Stimulated activated CD8-positive, alpha-beta memory T cell treated with anti-CD3 and anti-CD28 coated beads, Interleukin-4, amount 100 ng/mL, for 4 hours (primary cell): ENCODE measurements around the gene SLC24A1.
A peak's percentile ranks its signal among the peaks of the same experiment; 100 is the strongest.

ENCODE experiments used
- DNase-seq, 2 donors: peaks; one replicate each; pipeline ENCODE4 v3.0.0-alpha.2; 2020; ENCODE audit warnings: low read depth in 2 of 2, low spot score in 1 of 2

The SLC24A1 gene

DNA sequence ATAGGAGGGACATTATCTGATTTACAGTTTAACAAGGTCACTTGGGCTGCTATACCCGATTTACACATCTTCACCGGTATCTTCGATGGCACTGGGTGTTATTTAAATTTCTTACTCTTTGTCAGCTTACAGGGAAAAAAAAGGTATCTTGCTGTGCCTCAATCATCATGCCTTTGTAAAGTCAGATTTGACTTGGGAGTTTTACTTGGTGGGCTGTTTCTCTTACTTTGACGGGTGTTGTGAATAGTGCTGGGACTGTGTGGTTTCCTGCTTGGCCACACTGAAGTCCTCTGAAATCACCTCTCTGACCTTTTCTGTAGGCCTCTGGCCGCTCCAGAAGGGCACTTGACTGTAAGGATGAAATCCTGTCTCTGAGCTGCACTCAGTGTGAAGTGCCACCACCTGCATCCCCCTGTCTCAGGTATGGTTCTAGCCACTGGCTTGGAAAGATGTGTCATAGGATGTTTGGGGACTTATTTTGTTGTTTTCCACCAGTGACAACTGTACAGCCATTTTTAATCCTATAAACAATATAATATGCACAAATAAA is 3.1 kb upstream of the SLC24A1 start:
- no peak for DNase-seq

DNA sequence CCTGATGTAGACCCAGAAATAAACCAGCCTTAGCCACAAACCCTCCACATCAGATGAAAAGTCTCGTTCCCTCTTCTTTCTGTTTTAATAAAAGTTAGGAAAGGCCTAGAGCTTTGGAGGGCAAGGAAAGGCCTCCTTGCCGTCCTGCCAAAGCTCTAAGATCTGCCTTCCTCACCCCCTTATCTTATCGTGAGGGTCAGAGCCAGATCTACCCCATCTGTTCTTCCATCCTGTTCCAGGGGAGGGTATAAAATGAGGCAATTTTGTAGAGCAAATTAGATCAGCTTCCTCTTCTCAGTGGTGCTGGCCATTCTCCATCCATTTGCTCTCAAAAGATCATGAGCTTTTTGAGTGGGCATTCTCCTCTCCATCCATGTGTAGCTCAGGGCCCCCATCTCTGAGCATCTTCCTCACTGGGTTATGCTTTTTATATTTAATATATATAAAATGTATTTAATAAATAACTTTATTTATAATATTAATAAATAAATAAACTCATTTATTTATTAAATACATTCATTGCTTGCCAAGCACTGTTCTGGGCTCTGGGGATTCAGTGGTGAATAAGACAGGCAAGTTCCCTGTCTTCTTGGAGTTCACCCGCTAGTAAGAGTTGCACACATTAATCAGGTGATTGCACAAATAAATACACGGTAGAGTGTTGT is 2.0 kb upstream of the SLC24A1 start:
- DNase-seq, result no peak

- no peak for DNase-seq
These were observed 905 bp upstream of the SLC24A1 start for GRCh38 chr15:65620833-65621232.

GRCh38 chr15:65623103-65623502 is 1.4 kb downstream of the SLC24A1 start:
- DNase-seq, result no peak

DNA sequence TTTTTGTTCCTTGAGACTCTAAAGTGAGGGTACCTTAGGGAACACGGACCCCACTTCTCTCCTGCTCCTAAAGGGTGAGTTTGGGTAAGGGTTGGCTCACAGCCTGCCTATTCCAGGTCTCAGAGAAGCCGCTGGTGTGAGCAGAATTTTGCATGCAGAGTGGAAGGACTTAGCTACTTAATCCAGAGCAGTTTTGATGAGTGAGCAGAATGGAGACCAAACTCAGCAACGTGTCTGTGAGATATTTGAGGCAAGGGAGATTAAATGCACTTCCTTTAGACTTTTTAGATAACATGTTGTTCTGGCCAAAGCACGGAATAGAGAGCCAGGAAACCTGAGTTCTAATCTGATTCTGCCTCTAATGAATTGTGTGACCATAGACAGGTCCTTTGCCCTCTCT is 5.1 kb downstream of the SLC24A1 start:
- DNase-seq, result no peak

DNA sequence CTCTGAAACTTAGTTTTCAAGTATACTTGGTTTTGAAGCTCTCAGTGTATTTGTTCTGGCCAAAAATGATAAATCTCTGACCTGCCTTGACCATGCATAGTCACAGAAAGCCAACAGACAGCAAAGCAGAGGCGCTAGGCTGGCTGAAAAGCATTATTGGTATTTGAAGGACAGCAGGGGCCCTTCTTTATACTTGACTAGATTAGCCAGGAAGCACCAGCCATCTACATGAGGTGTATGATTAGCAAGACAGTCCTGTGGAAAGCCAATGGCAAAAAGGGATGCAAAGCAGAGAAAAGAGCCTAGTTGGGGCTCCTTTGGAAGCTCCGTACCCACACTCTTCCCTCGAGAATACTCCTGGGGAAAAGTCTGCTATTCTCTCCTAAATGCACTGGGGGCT is 7.8 kb downstream of the SLC24A1 start:
- no peak for DNase-seq

GRCh38 chr15:65630760-65631159 is 9.0 kb downstream of the SLC24A1 start:
- DNase-seq, result no peak

DNA sequence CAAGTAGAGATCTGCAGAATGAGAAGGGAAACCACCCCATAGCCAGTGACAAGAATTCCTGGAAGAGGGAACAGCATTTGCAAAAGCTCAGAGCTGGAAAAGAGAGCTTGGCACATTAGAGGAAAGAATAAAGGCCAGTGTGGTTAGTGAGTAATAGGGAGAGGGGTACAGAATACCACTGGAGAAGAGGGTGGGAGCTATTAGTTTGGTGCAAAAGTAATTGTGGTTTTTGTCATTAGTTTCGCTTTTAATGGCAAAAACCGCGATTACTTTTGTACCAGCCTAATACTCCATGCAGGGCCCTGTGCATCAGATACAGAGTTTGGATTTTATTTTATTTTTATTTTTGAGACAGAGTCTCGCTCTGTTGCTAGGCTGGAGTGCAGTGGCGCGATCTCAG is 9.8 kb downstream of the SLC24A1 start:
- no peak for DNase-seq

DNA sequence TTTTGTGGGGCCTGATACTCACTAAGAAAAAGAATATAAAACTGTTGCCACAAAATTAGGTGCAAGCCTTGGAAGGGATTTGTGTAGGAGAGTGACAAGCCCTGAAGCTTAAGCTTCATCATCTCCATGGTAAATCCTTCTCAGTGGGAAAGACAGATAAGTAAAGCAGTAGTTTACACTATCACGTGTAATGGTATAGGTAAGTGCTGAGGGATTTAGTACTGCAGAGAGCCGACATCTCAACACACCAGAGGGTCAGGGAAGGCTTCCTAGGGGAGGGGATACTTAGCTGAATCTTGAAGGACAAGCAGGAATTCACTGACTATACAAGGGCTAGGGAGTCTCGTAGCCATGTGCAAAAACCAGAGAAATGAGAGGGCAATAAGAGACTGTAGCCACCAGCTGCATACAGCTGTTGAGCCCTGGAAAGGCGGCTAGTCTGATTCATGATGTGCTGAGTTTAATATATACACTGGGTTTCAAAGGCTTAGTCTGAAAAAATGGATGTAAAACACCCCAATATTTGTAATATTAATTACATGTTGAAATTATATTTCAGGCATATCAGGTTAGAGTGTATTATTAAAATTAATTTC is 11.1 kb downstream of the SLC24A1 start:
- no peak for DNase-seq

GRCh38 chr15:65633752-65634151 is 12.0 kb downstream of the SLC24A1 start:
- no peak for DNase-seq

DNA sequence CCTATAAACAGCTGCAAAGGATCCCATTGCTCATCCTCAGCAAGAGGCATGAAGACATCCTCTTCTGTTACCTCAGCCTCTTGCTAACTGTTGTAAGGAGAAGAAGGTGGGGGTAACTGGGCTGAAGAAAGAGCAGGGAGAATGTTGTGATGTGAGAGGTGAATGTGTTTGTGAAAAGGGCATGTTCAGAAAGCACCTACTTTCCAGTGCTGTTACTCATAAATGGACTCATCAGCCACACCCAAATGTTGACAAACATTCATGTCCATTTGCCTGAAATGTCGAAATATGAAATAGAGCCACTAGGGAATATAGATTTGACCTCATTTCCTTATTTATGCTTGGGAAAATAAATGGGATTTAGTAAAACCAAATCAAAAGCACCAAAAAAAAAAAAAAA is 12.6 kb downstream of the SLC24A1 start:
- no peak for DNase-seq

DNA sequence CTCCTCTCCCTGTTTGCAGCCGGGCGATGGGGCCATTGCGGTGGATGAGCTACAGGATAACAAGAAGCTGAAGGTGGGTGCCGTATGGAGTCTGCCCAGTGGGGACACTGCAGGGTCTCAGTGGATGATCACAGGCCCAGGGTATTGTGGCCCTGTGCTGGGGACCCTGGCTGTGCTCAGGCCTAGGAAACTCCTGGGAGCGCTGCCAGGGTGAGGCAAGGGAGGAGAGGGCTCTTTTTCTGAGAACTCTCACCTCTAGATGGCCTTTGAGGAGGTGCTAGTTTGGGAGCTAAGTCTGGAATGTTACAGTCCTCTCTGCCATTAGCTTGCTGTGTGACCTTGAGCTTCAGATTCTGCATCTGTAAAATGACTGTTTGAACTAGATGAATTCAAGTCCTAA is 16.4 kb downstream of the SLC24A1 start:
- DNase-seq, result no peak

GRCh38 chr15:65638681-65639089 is 16.9 kb downstream of the SLC24A1 start:
- peak in 1 of 2 donors; percentile 2 for DNase-seq

DNA sequence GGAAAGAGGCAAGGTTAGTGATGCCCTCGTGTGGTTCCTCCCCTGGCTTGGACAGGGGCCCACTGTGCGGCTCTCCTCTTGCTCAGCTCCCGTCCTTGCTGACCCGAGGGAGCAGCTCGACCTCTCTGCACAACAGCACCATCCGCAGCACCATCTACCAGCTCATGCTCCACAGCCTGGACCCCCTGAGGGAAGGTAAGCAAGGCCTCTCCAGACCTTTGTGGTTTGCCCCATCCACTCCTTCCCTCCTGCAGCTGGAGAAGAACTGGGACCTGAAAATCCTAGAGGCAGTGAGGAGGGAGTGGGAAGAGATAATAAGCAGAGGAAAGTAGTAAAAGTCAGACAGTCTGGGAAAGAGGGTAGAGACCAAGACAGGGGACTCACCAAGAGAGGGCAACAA is 17.8 kb downstream of the SLC24A1 start:
- DNase-seq, result no peak

GRCh38 chr15:65641768-65642475 is 20.2 kb downstream of the SLC24A1 start:
- DNase-seq, result no peak

DNA sequence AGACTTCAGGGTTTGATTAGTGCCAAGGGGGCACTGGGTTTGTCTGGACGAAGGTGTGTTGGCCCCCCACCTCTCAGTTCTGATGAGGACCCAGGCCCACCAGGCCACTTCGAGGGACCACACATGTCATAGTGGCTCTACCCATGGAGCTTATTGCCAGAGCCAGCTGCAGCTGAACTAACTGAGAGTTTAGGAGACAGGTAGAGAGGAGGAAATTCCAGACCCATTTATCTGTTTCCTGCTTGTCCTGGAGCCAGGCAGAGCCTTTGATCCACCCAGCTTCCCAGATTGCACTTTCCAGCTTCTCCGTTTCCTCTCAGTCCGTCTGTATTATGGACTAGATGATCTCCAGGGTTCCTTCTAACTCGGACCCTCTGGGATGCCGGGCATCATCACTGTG is 20.9 kb downstream of the SLC24A1 start:
- no peak for DNase-seq

GRCh38 chr15:65644282-65644681 is 22.5 kb downstream of the SLC24A1 start:
- DNase-seq, result no peak

DNA sequence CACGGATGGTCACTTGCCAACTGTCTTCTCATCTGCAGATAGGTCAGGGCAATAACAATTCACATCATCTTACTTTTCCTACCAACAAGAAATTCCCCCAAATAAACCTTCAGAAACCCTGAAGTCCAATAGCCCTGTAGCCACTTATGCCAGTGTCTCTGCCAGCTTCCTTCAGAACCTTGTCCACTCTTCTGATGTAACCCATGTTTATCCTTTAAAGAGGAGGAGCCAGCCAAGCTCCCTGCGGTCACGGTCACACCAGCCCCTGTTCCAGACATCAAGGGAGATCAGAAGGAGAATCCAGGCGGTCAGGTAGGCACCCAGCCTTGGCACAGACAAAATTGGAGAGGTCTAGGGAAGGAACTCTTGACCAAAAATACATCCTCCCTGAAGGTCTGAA is 23.7 kb downstream of the SLC24A1 start:
- DNase-seq, result no peak

GRCh38 chr15:65646486-65646885 is 24.7 kb downstream of the SLC24A1 start:
- no peak for DNase-seq

DNA sequence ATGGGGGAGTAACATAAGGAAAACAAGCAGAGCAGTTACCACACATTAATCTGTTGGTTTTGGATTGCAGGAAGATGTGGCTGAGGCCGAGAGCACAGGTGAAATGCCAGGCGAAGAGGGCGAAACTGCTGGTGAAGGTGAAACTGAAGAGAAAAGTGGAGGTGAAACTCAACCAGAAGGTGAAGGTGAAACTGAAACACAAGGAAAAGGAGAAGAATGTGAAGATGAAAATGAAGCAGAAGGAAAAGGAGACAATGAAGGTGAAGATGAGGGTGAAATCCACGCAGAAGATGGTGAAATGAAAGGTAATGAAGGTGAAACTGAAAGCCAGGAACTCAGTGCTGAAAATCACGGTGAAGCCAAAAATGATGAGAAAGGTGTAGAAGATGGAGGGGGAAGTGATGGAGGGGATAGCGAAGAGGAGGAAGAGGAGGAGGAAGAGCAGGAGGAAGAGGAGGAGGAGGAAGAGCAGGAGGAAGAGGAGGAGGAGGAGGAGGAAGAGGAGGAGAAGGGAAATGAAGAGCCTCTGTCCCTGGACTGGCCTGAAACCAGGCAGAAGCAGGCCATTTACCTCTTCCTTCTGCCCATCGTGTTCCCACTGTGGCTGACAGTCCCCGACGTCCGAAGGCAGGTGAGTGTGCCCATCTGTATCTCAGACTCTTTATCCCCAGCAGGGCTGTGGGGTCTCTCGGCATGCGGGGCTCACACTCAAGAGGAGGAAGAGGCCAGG is 28.7 kb downstream of the SLC24A1 start:
- no peak for DNase-seq

DNA sequence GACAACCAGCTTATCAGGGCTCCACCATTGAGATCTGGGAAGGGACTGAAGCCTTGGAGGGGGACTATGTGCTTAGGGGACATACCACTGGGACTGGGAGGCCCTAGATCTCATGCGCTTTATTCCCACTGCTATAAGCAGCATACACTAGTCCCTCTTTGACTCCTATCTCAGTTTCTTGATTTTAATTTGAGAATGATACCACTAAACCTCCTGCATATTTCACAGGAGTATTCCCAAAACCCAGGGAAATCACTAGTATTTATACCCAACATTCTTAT is 29.2 kb downstream of the SLC24A1 start:
- no peak for DNase-seq
